IPS-15b (cell line): Measurements from ENCODE around the gene SPINK4.

Experiments
- H3K27me3 ChIP-seq: one replicate; pipeline ENCODE4 v1.6.1; 2013; ENCODE audit warnings: low read length; ENCODE audit not compliant: control insufficient read depth, insufficient read depth
- H3K36me3 ChIP-seq: one replicate; pipeline ENCODE4 v1.6.1; 2013; ENCODE audit warnings: low read length; ENCODE audit not compliant: control insufficient read depth, insufficient read depth
- H3K4me1 ChIP-seq: one replicate; pipeline ENCODE4 v1.6.1; 2013; ENCODE audit warnings: mild to moderate bottlenecking, low read length; ENCODE audit not compliant: control insufficient read depth, insufficient read depth
- H3K4me3 ChIP-seq: one replicate; pipeline ENCODE4 v1.5.1; 2013; ENCODE audit warnings: low read depth, low read length
- H3K9ac ChIP-seq: one replicate; pipeline ENCODE4 v1.6.1; 2013; ENCODE audit warnings: low read depth, mild to moderate bottlenecking, low read length
- H3K9me3 ChIP-seq: one replicate; pipeline ENCODE4 v1.6.1; 2013; ENCODE audit warnings: mild to moderate bottlenecking, low read length; ENCODE audit not compliant: control insufficient read depth, insufficient read depth

Gene SPINK4

DNA sequence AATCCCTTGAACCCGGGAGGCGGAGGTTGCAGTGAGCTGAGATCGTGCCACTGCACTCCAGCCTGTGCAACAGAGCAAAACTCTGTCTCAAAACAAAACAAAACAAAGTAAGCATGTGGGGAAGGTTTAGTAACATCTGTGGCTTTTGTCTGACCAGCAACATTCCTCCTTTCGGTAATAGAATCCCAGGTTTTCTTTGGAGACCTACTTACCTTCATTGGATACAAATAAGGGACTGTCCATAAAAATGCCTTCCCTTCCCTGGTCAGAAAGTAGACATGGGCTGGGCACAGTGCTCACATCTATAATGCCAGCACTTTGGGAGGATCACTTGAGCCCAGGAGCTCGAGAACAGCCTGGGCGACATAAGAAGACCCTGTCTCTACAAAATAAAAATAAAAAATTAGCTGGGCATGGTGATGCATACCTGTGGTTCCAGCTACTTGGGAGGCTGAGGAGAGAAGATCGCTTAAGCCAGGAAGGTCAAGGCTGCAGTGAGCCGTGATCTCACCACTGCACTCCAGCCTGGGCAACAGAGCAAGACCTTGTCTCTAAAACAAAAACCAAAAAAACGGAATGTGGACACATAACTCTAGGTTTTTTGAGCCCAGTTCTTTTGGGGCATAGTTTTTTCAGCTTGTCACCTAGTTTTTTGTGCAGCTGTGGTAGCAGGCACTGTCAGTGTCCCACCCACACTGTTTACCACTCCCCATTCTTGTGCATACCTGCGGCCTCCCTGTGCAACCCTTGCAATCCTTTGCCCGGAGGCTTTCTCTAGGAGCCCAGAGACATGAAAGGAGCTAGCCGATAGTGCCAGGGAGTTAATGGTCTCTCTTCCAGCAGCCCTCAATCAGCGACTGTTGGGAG is 9.0 kb upstream of the SPINK4 start:
- Histone ChIP-seq H3K4me3 (no peak overlapping the region), H3K27me3 (peaks cover 1% of the 10 kb centered on the region), H3K36me3 (no peaks in the 10 kb centered on the region), H3K9ac (no peak overlapping the region), H3K9me3 (no peaks in the 10 kb centered on the region), H3K4me1 (no peaks in the 10 kb centered on the region)

DNA sequence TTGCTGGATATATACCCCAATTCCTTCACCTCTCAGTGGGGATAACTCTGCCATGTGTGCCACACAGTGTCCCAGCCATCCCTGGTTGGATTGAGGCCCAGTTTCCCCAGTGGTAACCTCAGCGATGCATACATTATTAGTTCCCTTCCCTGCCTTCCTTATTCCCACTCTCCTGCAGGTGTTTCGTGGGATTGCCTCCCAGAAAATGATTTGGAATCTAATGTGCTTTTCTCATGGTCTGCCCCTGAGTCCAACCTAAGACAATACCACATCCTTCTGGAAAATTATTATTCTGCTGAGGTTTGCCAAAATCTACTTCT is 8.4 kb upstream of the SPINK4 start:
- Histone ChIP-seq H3K9ac (no peak overlapping the region), H3K4me3 (no peak overlapping the region), H3K9me3 (no peaks in the 10 kb centered on the region), H3K27me3 (peaks cover 3% of the 10 kb centered on the region), H3K36me3 (no peaks in the 10 kb centered on the region), H3K4me1 (no peaks in the 10 kb centered on the region)

DNA sequence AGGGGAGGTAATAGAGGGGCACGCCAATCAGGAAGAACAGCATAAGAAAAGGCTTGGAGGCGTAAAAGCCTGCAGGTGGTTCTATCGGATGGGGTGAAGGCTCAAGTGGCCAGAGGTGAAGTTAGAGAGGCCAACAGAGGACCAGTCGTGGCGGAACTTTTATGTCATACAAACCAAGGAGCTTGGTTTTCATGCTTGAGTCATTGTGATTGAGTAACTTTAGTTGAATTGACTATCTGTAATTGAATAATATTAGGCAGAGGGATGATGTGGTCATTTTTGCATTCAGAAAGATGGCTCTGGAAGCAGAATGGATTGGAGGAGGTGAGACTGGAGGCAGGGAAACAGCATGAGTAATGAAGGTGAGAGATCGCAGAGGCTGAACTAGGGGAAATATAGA is 7.2 kb upstream of the SPINK4 start:
- Histone ChIP-seq H3K36me3 (no peaks in the 10 kb centered on the region), H3K27me3 (peaks cover 3% of the 10 kb centered on the region), H3K4me3 (no peak overlapping the region), H3K9me3 (no peaks in the 10 kb centered on the region), H3K4me1 (no peaks in the 10 kb centered on the region), H3K9ac (no peak overlapping the region)

DNA sequence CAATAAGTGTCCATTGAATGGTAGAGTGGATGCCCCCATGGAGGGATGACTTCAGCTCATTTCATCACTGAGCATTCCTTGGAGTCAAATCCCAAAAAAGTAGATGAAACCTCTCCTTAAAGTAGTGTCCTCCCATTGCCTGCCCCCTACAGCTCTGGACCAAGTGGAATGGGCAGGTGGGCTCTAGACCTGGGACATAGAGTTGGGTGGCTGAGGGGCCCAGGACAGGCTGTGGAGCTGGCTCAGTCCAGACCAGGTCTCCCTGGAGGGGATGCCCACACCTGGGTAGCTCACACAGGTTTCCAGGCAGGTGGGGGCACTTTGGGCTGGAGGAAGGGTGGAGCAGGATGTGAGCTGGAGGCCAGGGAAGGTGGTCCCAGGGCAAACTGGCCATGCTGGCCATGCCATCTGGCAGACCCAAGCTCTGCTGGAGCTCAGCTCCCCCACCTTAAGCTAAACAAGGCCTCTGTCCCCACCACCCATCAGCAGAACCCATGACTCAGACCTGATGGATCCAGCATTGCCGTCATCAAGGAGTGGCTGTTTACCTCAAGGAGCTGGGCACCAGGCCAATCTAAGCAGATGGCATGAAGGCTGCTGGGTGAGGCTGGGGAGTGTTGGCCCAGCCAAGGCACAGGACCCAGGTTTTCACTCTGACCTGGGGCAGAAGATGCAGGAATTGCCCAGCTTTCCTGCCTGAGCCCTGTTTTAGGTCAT is 6.2 kb upstream of the SPINK4 start:
- Histone ChIP-seq H3K36me3 (no peaks in the 10 kb centered on the region), H3K9me3 (no peaks in the 10 kb centered on the region), H3K4me1 (no peaks in the 10 kb centered on the region), H3K27me3 (peaks cover 3% of the 10 kb centered on the region), H3K4me3 (no peak overlapping the region), H3K9ac (no peak overlapping the region)

DNA sequence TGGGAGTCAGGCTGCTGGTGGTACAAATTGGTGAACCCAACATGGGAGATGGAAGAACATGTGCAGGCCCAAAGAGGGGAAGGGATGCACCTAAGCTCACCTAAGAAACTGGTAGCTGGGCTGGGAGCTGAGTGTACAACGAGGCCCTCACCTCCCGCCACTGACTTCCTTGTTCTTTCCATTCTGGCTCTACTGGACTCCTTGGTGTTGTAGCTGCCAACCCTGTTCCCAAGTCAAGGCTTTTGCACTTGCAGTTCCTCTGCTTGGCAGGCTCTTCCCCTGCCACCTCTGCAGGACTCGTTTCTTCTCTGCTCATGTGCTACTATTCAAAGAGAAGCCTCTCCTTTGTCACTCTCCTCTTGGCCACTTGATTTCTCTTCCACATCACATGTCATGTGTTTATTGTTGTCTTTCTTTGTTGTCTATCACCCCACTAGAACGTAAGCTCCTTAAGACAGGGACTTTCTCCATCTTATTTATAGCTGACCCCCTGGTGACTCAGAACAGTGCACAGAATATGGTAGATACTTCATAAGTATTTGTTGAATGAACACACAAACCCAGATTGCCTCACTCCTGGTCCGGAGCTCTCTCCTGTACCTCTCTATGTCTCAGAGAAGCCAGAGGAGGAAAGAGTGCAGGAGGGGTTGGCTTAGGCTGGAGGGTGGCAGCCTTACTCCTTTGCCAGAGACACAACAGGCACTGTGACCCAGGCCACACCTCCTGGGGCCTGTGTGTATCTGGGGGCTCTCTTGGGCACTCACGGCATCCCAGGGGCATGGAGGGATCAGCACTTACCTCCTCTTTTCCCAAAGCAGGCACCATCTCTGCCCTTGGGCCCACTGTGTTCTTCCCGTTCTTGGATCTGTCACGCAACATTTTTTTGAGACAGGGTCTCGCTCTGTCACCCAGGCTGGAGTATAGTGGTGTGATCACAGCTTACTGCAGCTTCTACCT is 5.2 kb upstream of the SPINK4 start:
- H3K4me1 ChIP-seq = no peaks in the 10 kb centered on the region
- peaks cover 3% of the 10 kb centered on the region for H3K27me3 ChIP-seq
- H3K4me3 ChIP-seq = no peak overlapping the region
- no peak overlapping the region for H3K9ac ChIP-seq
- H3K9me3 ChIP-seq = no peaks in the 10 kb centered on the region
- H3K36me3 ChIP-seq = no peaks in the 10 kb centered on the region

DNA sequence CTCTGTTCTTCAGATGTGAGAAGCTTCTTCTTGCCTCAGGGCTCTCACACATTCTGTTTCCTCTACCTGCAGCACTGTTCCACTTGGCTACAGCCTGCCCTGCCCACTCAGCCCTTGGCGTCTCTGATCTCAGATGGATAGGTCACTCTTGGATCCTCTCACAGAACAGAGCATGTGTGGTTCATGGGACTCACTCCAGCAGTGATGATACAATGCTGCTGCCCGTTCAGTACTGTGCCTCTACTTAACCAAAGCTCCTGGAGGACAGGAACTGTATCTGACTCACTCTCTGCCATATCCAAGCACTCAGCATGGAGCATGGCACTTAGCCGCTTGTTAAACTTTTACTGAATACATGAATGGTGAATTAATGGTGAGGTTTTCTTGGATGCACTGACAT is 3.4 kb upstream of the SPINK4 start:
- Histone ChIP-seq H3K36me3 (no peaks in the 10 kb centered on the region), H3K9ac (no peak overlapping the region), H3K27me3 (peaks cover 3% of the 10 kb centered on the region), H3K4me3 (no peak overlapping the region), H3K4me1 (no peaks in the 10 kb centered on the region), H3K9me3 (no peaks in the 10 kb centered on the region)

DNA sequence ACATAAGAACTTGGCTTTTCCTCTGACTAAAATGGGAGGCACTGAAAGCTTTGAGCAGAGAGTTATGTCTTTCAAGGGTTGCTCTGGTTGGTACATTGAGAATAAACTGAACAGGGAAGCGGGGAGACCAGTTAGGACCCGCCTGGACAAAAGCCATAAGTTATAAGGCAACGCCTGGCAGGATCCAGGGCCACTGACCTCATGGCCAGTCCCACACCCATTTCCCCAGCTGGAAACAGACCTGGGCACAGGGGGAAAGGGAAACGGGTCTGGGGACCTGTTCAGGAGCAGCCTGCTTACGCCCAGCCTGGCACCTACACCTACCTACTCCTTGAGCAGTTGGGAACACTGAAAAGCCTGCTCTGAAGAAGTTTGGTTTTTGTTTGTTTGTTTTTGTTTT is 1.3 kb downstream of the SPINK4 start:
- H3K4me3 ChIP-seq = no peak overlapping the region
- no peak overlapping the region for H3K9ac ChIP-seq
- H3K9me3 ChIP-seq = no peaks in the 10 kb centered on the region
- H3K27me3 ChIP-seq = no peaks in the 10 kb centered on the region
- no peaks in the 10 kb centered on the region for H3K4me1 ChIP-seq
- no peaks in the 10 kb centered on the region for H3K36me3 ChIP-seq

DNA sequence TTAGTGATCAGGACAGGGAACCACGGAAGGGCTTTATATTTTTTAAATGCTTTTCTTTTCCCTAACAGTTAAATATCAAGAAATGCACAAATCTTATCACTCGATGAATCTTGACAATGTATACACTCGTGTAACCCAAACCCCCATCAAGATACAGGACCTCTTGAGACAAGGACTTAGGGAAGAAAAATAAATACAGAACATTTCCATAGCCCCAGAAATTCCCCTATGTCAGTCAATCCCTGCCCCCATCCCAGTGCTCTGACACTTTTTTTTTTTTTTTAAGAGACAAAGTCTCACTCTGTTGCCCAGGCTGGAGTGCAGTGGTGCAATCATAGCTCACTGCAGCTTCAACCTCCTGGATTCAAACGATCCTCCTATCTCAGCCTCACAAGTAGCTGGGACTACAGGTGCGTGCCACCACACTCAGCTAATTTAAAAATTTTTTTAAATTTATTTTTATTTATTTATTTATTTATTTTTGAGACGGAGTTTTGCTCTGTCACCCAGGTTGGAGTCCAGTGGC is 2.7 kb downstream of the SPINK4 start:
- Histone ChIP-seq H3K4me3 (no peak overlapping the region), H3K9me3 (no peaks in the 10 kb centered on the region), H3K27me3 (no peaks in the 10 kb centered on the region), H3K9ac (no peak overlapping the region), H3K4me1 (no peaks in the 10 kb centered on the region), H3K36me3 (no peaks in the 10 kb centered on the region)

DNA sequence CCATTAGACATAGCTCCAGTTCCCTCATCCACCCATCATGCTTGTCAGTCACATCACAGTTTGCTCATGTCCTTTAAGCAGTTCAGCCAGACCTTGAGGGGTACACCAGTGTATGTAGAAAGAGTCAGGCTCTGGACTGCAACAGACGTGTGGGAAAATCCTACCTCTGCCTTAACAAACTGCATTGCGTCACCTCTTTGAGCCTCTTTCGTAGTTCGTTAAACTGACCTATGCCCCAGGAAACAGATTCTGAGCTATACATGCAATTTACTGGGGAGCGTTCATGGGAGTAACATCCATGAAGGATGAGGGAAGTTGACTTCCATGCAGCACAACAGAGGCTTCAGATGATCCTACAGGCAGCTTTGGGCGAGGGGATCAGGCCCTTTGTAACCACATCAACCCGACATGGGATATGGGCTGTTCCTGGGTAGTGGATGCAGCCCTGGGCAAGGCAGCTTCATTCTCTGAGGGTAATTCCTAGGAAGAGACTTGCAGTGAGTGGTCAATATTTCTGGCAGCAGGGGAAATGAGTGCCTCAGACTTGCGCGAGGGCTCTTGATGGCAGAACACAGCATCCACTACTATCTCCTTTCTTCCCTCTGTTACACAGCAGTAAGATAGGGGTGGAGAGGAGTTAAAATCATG is 4.3 kb downstream of the SPINK4 start:
- Histone ChIP-seq H3K4me1 (no peaks in the 10 kb centered on the region), H3K36me3 (peaks cover 5% of the 10 kb centered on the region), H3K9ac (no peak overlapping the region), H3K27me3 (no peaks in the 10 kb centered on the region), H3K9me3 (no peaks in the 10 kb centered on the region), H3K4me3 (no peak overlapping the region)

DNA sequence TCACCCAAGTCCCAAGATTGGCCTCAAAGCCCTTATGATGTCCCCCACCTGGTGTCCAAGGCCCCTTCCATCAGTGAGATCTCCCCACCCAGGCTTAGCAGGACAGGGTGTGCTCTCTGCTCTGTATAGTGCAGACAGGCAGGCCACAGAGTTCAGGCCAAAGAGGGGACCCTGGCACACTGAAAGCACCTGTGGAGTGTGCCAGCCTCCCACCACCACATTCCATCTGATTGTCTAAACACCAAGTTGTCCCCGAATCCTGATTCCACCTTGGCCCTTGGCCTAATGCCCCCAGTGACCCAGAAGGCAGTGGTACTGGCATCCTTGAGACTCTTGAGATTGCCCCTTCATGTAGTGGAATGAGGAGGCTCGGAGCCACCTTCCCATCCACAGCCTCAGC is 5.4 kb downstream of the SPINK4 start:
- Histone ChIP-seq H3K9me3 (no peaks in the 10 kb centered on the region), H3K27me3 (no peaks in the 10 kb centered on the region), H3K4me1 (no peaks in the 10 kb centered on the region), H3K9ac (no peak overlapping the region), H3K4me3 (no peak overlapping the region), H3K36me3 (peaks cover 5% of the 10 kb centered on the region)

DNA sequence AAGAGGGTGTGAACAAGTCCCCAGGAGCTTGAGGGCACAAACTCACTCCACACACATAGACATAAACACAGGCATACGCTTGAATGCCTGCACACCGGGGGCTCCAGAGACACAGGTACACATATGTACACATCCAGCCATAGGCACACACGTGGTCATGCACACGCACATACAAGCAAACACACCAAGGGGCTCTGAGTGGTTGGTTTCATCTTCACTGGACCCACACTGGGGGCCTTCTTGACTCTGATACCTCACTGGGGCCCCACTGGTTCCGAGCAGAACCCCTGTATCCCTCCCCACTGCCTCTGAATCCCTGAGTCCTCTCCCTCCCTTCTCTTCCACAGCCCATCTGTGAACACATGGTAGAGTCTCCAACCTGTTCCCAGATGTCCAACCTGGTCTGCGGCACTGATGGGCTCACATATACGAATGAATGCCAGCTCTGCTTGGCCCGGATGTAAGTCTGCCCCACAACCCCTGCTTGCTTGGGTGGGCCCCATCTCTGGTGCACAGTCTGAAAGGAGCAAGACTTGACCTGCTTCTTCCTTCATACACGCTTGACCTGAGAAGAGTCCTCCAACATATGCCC is 6.4 kb downstream of the SPINK4 start:
- no peak overlapping the region for H3K4me3 ChIP-seq
- peaks cover 5% of the 10 kb centered on the region for H3K36me3 ChIP-seq
- H3K4me1 ChIP-seq = no peaks in the 10 kb centered on the region
- no peaks in the 10 kb centered on the region for H3K27me3 ChIP-seq
- H3K9me3 ChIP-seq = no peaks in the 10 kb centered on the region
- H3K9ac ChIP-seq = no peak overlapping the region
